Immature natural killer cell (primary cell): ENCODE measurements around the gene CCR5. TPM values are rescaled to one million over a fixed set of nuclear protein-coding genes. Genes with fewer than 3 reads are reported as not detected.
A peak's percentile ranks its signal among the peaks of the same experiment; 100 is the strongest.

ENCODE experiments used
- DNase-seq, 3 donors: peaks; one replicate each; pipeline ENCODE4 v3.0.0; 2022; ENCODE audit warnings: mixed read lengths in 1 of 3
- H3K27ac Mint-ChIP-seq, 6 donors: one replicate each; pipeline ENCODE4 v1.8.0; 2020; ENCODE audit warnings: mixed read lengths in 6 of 6, mild to moderate bottlenecking in 5 of 6, inconsistent platforms in 4 of 6, moderate library complexity in 3 of 6
- H3K27me3 Mint-ChIP-seq, 3 donors: one replicate each; pipeline ENCODE4 v1.8.0; 2020 to 2021; ENCODE audit warnings: low read depth in 3 of 3, mild to moderate bottlenecking in 3 of 3, mixed read lengths in 3 of 3, moderate library complexity in 3 of 3, inconsistent platforms in 1 of 3
- H3K36me3 Mint-ChIP-seq, 3 donors: one replicate each; pipeline ENCODE4 v1.8.0; 2020; ENCODE audit warnings: mixed read lengths in 3 of 3, inconsistent platforms in 2 of 3, mild to moderate bottlenecking in 2 of 3
- H3K4me1 Mint-ChIP-seq, 2 donors: one replicate each; pipeline ENCODE4 v1.8.0; 2020; ENCODE audit warnings: inconsistent platforms in 2 of 2, mild to moderate bottlenecking in 2 of 2, mixed read lengths in 2 of 2, moderate library complexity in 1 of 2
- H3K4me3 Mint-ChIP-seq, 5 donors: one replicate each; pipeline ENCODE4 v1.8.0; 2020; ENCODE audit warnings: mild to moderate bottlenecking in 5 of 5, mixed read lengths in 5 of 5, inconsistent platforms in 3 of 5, moderate library complexity in 3 of 5
- H3K9me3 Mint-ChIP-seq, 6 donors: one replicate each; pipeline ENCODE4 v1.8.0; 2020; ENCODE audit warnings: mild to moderate bottlenecking in 6 of 6, mixed read lengths in 6 of 6, inconsistent platforms in 4 of 6, moderate library complexity in 3 of 6
- polyA plus RNA-seq, 3 donors: library from polyadenylated mRNA; unstranded; fragments of 300-500 nt; fragmentation: Illumina TruSeq; gene quantifications; one replicate each; pipeline ENCODE4 v1.2.3, GENCODE V29; 2021

The CCR5 gene
- polyA plus RNA-seq, 3 donors from 2014 or later, result 1.4 to 4.2 TPM; not detected in 1

DNA sequence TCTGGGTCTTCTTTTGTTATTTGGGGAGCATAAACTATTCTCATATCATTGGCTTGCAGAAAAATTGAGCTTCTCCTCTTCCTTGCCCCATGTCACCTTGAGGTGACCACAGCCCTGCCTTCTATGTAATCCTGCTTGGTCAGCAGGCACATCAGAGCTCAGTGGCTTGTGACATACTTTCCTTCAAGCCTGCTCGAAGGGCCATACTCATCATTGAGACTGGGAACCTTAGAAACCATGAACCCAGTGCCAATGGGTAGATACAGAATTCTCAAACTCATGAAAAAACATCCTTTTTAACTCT lies 20.5 kb upstream of the CCR5 start:
- H3K27ac Mint-ChIP-seq, result peak overlapping the region; percentile 43 to 93 (median 88)
- no peak for DNase-seq
- peaks cover 0 to 2% (median 0%) of the 10 kb centered on the region in 6 donors for H3K9me3 Mint-ChIP-seq
- peaks cover 75 to 85% of the 10 kb centered on the region in 2 donors for H3K4me1 Mint-ChIP-seq
- H3K36me3 Mint-ChIP-seq, result peaks cover 0 to 5% (median 0%) of the 10 kb centered on the region in 3 donors
- H3K4me3 Mint-ChIP-seq, result peak overlapping the region; percentile 61 to 81 (median 70)
- peaks cover 0 to 3% (median 0%) of the 10 kb centered on the region in 3 donors for H3K27me3 Mint-ChIP-seq

DNA sequence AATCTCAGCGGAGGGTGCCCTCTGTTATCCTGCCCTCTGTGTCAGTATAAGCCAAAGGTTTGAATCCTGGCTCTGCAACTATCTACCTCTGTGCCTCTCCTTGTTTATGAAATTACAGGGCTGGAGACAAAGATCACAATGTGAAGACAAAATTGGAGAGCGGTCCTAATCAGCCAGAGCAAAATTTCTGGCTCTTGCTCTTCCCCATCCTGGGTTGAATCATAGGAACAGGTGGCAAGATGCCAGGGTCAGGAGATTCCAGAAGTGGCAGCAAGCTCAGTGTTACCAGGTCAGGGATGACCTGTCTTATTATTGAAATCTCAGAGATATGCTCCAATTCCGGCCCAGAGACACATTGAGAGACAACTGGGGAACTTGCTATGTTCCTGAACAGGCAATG lies 19.1 kb upstream of the CCR5 start:
- H3K27me3 Mint-ChIP-seq, result peaks cover 0 to 3% (median 0%) of the 10 kb centered on the region in 3 donors
- peak overlapping the region in 3 of 5 donors; percentile 7 to 81 (median 43) for H3K4me3 Mint-ChIP-seq
- H3K4me1 Mint-ChIP-seq, result peaks cover 81 to 97% of the 10 kb centered on the region in 2 donors
- DNase-seq, result no peak
- peaks cover 0 to 5% (median 0%) of the 10 kb centered on the region in 3 donors for H3K36me3 Mint-ChIP-seq
- H3K27ac Mint-ChIP-seq, result peak overlapping the region in 5 of 6 donors; percentile 28 to 82 (median 48)
- peaks cover 0 to 2% (median 0%) of the 10 kb centered on the region in 6 donors for H3K9me3 Mint-ChIP-seq

DNA sequence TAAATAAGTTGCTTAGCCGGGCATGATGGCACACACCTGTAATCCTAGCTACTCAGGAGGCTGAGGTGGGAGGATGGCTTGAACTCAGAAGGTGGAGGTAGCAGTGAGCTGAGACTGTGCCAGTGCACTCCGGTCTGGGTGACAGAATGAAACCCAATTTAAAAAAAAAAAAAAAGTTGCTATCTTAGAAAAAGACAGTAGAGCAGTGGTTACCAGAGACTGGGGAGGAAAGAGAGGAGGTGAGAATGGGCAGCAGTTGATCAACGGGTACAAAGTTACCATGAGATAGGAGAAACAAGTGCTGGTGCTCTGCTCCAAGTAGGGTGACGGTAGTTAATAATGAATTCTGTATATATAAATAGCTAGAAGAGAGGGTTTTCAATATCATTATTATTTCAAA lies 17.7 kb upstream of the CCR5 start:
- Mint-ChIP-seq H3K4me1 (peaks cover 80 to 90% of the 10 kb centered on the region in 2 donors), H3K27me3 (peaks cover 0 to 3% (median under 1%) of the 10 kb centered on the region in 3 donors), H3K27ac (peak overlapping the region; percentile 39 to 82 (median 64)), H3K36me3 (peaks cover 0 to 8% (median 0%) of the 10 kb centered on the region in 3 donors), H3K4me3 (peak overlapping the region; percentile 49 to 81 (median 72)), H3K9me3 (peaks cover 0 to 2% (median 0%) of the 10 kb centered on the region in 6 donors)
- DNase-seq, result peak in 1 of 3 donors; percentile 47

DNA sequence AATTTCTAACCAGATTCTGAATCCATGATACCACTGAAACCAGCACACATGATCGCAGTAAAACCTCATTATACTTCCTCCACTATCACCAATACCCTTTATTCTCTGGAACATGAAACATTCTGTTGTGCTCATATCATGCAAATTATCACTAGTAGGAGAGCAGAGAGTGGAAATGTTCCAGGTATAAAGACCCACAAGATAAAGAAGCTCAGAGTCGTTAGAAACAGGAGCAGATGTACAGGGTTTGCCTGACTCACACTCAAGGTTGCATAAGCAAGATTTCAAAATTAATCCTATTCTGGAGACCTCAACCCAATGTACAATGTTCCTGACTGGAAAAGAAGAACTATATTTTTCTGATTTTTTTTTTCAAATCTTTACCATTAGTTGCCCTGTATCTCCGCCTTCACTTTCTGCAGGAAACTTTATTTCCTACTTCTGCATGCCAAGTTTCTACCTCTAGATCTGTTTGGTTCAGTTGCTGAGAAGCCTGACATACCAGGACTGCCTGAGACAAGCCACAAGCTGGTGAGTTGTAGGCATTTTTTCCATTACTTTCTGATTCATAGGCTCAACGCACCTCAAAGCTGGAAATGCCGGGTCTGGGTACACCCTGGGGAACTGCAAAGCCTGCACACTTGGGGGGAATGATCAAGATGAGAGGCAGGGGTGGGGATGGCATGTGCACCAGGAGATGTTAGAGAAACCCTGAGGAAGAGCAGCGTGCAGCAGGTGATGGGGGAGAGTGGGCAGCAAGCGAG lies 16.9 kb upstream of the CCR5 start, which contains the start of gene CCR2:
TSS of gene CCR2 (plus strand) at position 465 of the 764 bp plus-strand sequence. CDS start 3,417 bp downstream, outside the sequence.
- H3K27me3 Mint-ChIP-seq, result peaks cover 0 to 3% (median 3%) of the 10 kb centered on the region in 3 donors
- H3K27ac Mint-ChIP-seq, result peak within 1 kb of the TSS; percentile 56 to 82 (median 70)
- no peaks in the 10 kb centered on the region for H3K9me3 Mint-ChIP-seq
- peaks cover 74 to 90% of the 10 kb centered on the region in 2 donors for H3K4me1 Mint-ChIP-seq
- peaks cover 0 to 4% (median 0%) of the 10 kb centered on the region in 3 donors for H3K36me3 Mint-ChIP-seq
- DNase-seq, result no peak
- H3K4me3 Mint-ChIP-seq, result peak within 1 kb of the TSS; percentile 68 to 81 (median 72)

DNA sequence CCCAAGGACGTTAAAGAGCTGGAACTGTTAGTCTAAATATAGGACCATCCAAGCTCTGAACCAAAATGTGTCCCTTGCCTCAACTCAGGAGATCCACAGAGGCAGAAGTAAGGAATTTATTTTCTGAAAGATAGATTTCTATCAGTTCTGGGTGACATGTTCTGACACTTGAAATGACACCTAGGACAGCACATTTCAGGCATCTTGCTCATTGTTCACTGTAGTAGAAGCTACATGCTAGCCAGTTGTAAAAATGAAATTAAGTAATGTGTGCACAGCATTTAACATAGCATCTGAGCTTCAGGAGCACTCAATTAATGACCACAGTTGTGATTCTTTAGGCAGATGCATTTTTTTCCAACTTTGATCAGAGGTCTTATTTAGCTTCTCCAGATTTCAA lies 16.3 kb upstream of the CCR5 start:
- H3K4me1 Mint-ChIP-seq, result peaks cover 73 to 90% of the 10 kb centered on the region in 2 donors
- peak overlapping the region; percentile 48 to 70 (median 68) for H3K4me3 Mint-ChIP-seq
- DNase-seq, result no peak
- no peaks in the 10 kb centered on the region for H3K9me3 Mint-ChIP-seq
- peaks cover 0 to 3% (median 3%) of the 10 kb centered on the region in 3 donors for H3K27me3 Mint-ChIP-seq
- H3K27ac Mint-ChIP-seq, result peak overlapping the region in 5 of 6 donors; percentile 17 to 80 (median 56)
- peaks cover 0 to 3% (median 0%) of the 10 kb centered on the region in 3 donors for H3K36me3 Mint-ChIP-seq

DNA sequence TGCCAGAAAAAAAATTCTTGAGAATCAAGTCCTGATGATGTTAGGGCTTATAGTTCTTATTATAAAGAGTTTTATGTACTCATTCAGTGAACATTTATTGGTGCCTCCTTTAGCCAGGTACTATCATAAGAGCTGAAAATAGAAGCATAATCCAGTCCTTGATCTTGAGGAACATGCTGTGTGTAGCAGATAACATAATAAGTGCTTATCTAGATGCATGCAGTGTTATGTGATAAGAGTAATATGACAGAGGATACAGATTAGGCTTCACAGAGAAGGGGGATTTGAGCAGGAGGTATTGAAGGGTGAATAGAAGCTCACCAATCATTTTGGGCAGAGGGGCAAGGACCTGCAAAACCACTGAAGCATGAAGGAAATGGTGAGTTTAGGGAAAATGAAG lies 15.8 kb upstream of the CCR5 start:
- DNase-seq, result no peak
- Mint-ChIP-seq H3K27ac (peak overlapping the region; percentile 3 to 56 (median 34)), H3K27me3 (peaks cover 0 to 3% (median 3%) of the 10 kb centered on the region in 3 donors), H3K4me3 (peak overlapping the region; percentile 2 to 68 (median 38)), H3K36me3 (peaks cover 0 to 3% (median 0%) of the 10 kb centered on the region in 3 donors), H3K9me3 (no peaks in the 10 kb centered on the region), H3K4me1 (peaks cover 73 to 90% of the 10 kb centered on the region in 2 donors)

DNA sequence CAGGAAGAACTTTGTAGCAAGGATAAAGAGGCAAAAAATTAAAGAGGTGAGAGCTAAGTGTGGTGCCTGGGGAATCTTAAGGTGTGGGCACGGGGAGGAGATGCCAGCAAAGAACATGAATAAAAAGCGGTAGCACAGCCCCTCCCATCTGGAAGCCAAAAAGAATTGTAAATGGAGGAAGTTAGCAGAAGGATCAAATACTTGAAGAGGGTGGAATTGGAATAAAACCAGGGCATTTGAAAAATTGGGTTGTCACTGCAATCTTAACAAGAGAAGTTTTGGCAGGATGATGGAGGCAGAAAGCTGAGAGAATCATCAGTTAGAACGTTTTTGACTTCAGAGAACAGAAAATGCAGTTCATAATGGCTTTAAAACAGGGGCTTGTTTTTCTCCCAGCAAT lies 14.5 kb upstream of the CCR5 start:
- H3K27ac Mint-ChIP-seq, result peak overlapping the region in 5 of 6 donors; percentile 3 to 81 (median 30)
- H3K4me1 Mint-ChIP-seq, result peaks cover 73 to 90% of the 10 kb centered on the region in 2 donors
- no peaks in the 10 kb centered on the region for H3K9me3 Mint-ChIP-seq
- H3K36me3 Mint-ChIP-seq, result peaks cover 0 to 3% (median 0%) of the 10 kb centered on the region in 3 donors
- H3K27me3 Mint-ChIP-seq, result peaks cover 2 to 3% (median 3%) of the 10 kb centered on the region in 3 donors
- no peak for DNase-seq
- H3K4me3 Mint-ChIP-seq, result peak overlapping the region in 2 of 5 donors; percentile 28 to 36

DNA sequence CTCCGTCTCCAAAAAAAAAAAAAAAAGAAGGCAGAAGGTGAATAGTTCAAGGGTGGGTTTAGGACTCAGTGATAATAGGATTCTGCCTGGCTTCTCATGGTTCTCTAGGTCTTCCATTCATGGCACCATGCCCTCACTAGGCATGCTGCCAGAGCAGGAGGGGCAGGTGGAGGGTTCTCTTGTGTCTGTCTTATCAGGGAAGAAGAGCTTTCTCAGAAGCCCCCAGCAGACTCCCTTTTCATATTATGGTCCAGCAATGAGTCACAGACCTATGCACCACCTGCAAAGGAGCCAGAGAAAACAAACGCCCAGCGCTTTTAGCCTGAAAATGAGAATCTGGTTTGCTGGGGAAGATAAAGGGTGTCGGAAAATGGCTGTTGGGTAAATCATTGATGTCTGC lies 13.8 kb upstream of the CCR5 start:
- Mint-ChIP-seq H3K27ac (no peak overlapping the region), H3K36me3 (peaks cover 0 to 3% (median 0%) of the 10 kb centered on the region in 3 donors)

DNA sequence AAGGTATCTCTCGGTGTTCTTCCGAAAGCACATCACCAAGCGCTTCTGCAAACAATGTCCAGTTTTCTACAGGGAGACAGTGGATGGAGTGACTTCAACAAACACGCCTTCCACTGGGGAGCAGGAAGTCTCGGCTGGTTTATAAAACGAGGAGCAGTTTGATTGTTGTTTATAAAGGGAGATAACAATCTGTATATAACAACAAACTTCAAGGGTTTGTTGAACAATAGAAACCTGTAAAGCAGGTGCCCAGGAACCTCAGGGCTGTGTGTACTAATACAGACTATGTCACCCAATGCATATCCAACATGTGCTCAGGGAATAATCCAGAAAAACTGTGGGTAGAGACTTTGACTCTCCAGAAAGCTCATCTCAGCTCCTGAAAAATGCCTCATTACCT lies 12.3 kb upstream of the CCR5 start:
- Mint-ChIP-seq H3K27me3 (peaks cover 0 to 3% (median 2%) of the 10 kb centered on the region in 3 donors), H3K9me3 (no peaks in the 10 kb centered on the region), H3K36me3 (peaks cover 0 to 3% (median 0%) of the 10 kb centered on the region in 3 donors), H3K4me1 (peaks cover 68 to 84% of the 10 kb centered on the region in 2 donors), H3K4me3 (no peak overlapping the region), H3K27ac (peak overlapping the region in 2 of 6 donors; percentile 14 to 82)
- no peak for DNase-seq

More for the DNA sequence above, 13.8 kb upstream of the CCR5 start:
- no peaks in the 10 kb centered on the region for H3K9me3 Mint-ChIP-seq
- no peak for DNase-seq
- peaks cover 73 to 90% of the 10 kb centered on the region in 2 donors for H3K4me1 Mint-ChIP-seq
- peaks cover 2 to 3% (median 3%) of the 10 kb centered on the region in 3 donors for H3K27me3 Mint-ChIP-seq
- no peak overlapping the region for H3K4me3 Mint-ChIP-seq

DNA sequence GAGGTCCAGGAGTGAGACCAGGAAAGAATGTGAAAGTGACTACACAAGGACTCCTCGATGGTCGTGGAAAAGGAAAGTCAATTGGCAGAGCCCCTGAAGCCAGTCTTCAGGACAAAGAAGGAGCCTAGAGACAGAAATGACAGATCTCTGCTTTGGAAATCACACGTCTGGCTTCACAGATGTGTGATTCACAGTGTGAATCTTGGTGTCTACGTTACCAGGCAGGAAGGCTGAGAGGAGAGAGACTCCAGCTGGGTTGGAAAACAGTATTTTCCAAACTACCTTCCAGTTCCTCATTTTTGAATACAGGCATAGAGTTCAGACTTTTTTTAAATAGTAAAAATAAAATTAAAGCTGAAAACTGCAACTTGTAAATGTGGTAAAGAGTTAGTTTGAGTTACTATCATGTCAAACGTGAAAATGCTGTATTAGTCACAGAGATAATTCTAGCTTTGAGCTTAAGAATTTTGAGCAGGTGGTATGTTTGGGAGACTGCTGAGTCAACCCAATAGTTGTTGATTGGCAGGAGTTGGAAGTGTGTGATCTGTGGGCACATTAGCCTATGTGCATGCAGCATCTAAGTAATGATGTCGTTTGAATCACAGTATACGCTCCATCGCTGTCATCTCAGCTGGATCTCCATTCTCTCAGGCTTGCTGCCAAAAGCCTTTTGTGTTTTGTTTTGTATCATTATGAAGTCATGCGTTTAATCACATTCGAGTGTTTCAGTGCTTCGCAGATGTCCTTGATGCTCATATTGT lies 10.8 kb upstream of the CCR5 start:
- Mint-ChIP-seq H3K4me1 (peaks cover 54 to 74% of the 10 kb centered on the region in 2 donors), H3K9me3 (no peaks in the 10 kb centered on the region), H3K27ac (peak overlapping the region; percentile 1 to 84 (median 66)), H3K27me3 (peaks cover 0 to 3% (median 2%) of the 10 kb centered on the region in 3 donors), H3K4me3 (peak overlapping the region; percentile 36 to 74 (median 63)), H3K36me3 (peaks cover 0 to 9% (median 4%) of the 10 kb centered on the region in 3 donors)
- peak in 1 of 3 donors; percentile 31 for DNase-seq

DNA sequence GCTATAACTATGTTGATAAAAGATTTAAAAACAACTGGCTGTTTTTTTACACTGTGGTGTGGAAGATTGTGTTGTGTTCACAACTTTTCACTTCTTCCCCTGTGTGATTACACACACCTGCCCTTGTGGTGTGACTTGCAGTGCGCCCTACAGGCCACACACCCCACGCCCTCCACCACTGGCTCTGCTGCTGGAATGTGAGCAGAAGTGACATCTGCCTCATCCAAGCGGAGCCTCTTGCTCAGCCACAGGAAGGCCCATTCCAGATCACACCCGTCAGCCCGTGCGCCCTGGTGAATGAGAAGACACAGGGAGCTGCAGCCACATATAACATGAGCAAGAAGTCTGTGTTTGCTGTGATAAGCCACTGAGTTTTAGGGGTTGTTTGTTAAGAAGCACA lies 9.8 kb upstream of the CCR5 start:
- Mint-ChIP-seq H3K27ac (peak overlapping the region in 5 of 6 donors; percentile 1 to 79 (median 51)), H3K27me3 (peaks cover 0 to 3% (median 3%) of the 10 kb centered on the region in 3 donors), H3K9me3 (peaks cover 0 to under 1% (median 0%) of the 10 kb centered on the region in 6 donors), H3K36me3 (peaks cover 0 to 9% (median 6%) of the 10 kb centered on the region in 3 donors), H3K4me1 (peaks cover 50 to 69% of the 10 kb centered on the region in 2 donors), H3K4me3 (peak overlapping the region; percentile 58 to 74 (median 66))
- DNase-seq, result peak in 2 of 3 donors; percentile 21 to 34

DNA sequence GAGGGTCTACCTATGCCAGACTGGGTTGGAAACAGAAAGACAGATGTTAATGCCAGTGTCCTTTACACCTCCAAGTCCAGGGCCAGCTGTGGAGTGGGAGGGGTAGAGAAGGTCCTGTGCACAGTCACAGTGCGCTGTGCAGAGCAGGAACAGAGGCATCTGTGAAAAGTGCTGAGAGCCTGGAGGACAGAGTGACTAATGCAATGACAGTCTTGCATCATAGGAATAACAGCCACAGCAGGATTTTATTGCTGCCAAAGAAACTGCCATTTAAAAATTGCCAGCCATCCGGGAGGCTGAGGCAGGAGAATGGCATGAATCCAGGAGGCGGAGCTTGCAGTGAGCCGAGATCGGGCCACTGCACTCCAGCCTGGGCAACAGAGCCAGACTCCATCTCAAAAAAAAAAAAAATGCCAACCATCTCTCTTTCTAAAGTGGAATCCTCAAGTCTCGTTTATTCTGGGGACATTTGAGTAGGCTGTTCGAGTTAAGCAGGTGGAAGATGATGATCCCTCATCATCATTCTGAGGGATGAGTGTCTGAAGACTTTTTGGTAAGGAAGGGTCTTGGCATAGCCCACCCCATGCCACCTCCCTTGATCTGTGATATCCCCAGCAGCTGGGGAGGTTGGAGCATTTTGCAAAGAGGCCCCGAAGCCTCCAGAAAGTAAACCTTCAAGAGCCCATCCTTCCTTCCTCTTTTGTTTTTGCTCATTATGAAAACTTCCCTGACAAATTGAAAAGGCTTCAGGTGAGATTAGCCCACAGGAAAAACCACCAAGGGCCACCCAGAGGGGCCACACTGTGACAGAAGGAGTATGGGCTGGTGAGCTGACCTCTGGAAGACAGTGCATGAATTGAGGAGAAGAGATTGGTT lies 9.1 kb upstream of the CCR5 start:
- Mint-ChIP-seq H3K27me3 (peaks cover 3% of the 10 kb centered on the region in 3 donors), H3K27ac (peak overlapping the region in 5 of 6 donors; percentile 1 to 81 (median 51)), H3K4me3 (peak overlapping the region; percentile 58 to 74 (median 66)), H3K36me3 (peaks cover 0 to 9% (median 6%) of the 10 kb centered on the region in 3 donors), H3K4me1 (peaks cover 53 to 71% of the 10 kb centered on the region in 2 donors), H3K9me3 (peaks cover 0 to 1% (median 0%) of the 10 kb centered on the region in 6 donors)
- DNase-seq, result no peak
